K562 (cell line): ENCODE results near the gene FTO.

ENCODE experiments used
- CTCF ChIP-seq, 3 experiments: IDR thresholded peaks in 2 of 3; conservative IDR thresholded peaks in 1 of 3; 2 replicates each; pipeline ENCODE4 v1.5.1; 2011 to 2012; ENCODE audit warnings: low read length in 3 of 3, mild to moderate bottlenecking in 3 of 3, control low read depth in 2 of 3, improper control_type of control experiment in 1 of 3, inconsistent platforms in 1 of 3, low read depth in 1 of 3, mixed read lengths in 1 of 3, moderate library complexity in 1 of 3; ENCODE audit not compliant: insufficient read depth in 2 of 3
- DPF2 ChIP-seq: fragments of 450-650 bp; IDR thresholded peaks from 2 replicates; pipeline ENCODE4 v1.6.1; 2016
- EZH2 ChIP-seq: IDR thresholded peaks from 2 replicates; pipeline ENCODE4 v1.6.1; 2012; ENCODE audit warnings: low read depth, mild to moderate bottlenecking, inconsistent platforms, low read length, borderline replicate concordance
- JUN ChIP-seq, 2 experiments: sonication (generic) in 1 of 2; formaldehyde crosslinking in 1 of 2; IDR thresholded peaks; 2 replicates each; pipeline versions ENCODE4 v1.6.1 to v1.8.0; 2012 to 2022; ENCODE audit warnings: borderline replicate concordance in 2 of 2, mild to moderate bottlenecking in 2 of 2, improper control_type of control experiment in 1 of 2, low read depth in 1 of 2, low read length in 1 of 2, missing genetic modification reagents in 1 of 2
- KLF10 ChIP-seq: fragments of 250-450 bp; sonication (Bioruptor Pico); IDR thresholded peaks from 2 replicates; pipeline ENCODE4 v1.6.1; 2021; ENCODE audit warnings: matching md5 sums
- RCOR1 ChIP-seq, 2 experiments: IDR thresholded peaks; 2 replicates each; pipeline ENCODE4 v1.6.1; 2012; ENCODE audit warnings: low read depth in 2 of 2, low read length in 2 of 2, borderline replicate concordance in 1 of 2, improper control_type of control experiment in 1 of 2

GRCh38 chr16:54180421-54181359 is 476.7 kb downstream of the FTO start:
- TF ChIP-seq DPF2 (no peak), CTCF (IDR thresholded peaks at IDR 0.05 in 2 of 3, conservative IDR thresholded peaks at IDR 0.05 in 1 of 3; ENCODE audit: insufficient read depth in 2 of 3, low read depth in 1 of 3, low read length in 3 of 3) (no peak), EZH2 (no peak), RCOR1 (IDR thresholded peaks at IDR 0.05; ENCODE audit: borderline replicate concordance in 1 of 2, low read depth in 2 of 2, low read length in 2 of 2) (no peak), JUN (IDR thresholded peaks at IDR 0.05; ENCODE audit: borderline replicate concordance, low read depth, low read length) (no peak), JUN (CRISPR knock-in tag; IDR thresholded peaks at IDR 0.05; ENCODE audit: borderline replicate concordance) (no peak), KLF10 (CRISPR knock-in tag) (no peak)
